ENCODE results near the gene DPYSL5.

- no peak for TF ChIP-seq CTCF (IDR thresholded peaks at IDR 0.05)
- TF ChIP-seq POLR2A (IDR thresholded peaks at IDR 0.05), result no peak
- no peak for TF ChIP-seq EP300 (IDR thresholded peaks at IDR 0.05)
Measured at GRCh38 chr2:26904839-26905238, 56.9 kb downstream of the DPYSL5 start.
